Mesendoderm (in vitro differentiated cells): ENCODE data around the gene CPOX.

ENCODE experiments used
- DNase-seq: peaks from one replicate; pipeline ENCODE4 v3.0.0; 2013
- H2AK5ac ChIP-seq: 2 replicates; pipeline ENCODE4 v1.6.1; 2013; ENCODE audit warnings: low read length, inconsistent platforms
- H2BK120ac ChIP-seq: 2 replicates; pipeline ENCODE4 v1.6.1; 2013; ENCODE audit warnings: low read depth, mild to moderate bottlenecking, low read length, moderate library complexity, mixed read lengths
- H2BK15ac ChIP-seq: replicated peaks from 2 replicates; pipeline ENCODE4 v1.6.1; 2013; ENCODE audit warnings: low read depth, mild to moderate bottlenecking, moderate library complexity
- H2BK5ac ChIP-seq: 2 replicates; pipeline ENCODE4 v1.6.1; 2013; ENCODE audit warnings: low read length, inconsistent platforms
- H3K18ac ChIP-seq: 2 replicates; pipeline ENCODE4 v1.6.1; 2013; ENCODE audit warnings: mild to moderate bottlenecking, low read length, mixed read lengths
- H3K23ac ChIP-seq: one replicate; pipeline ENCODE4 v1.6.1; 2013; ENCODE audit warnings: low read length
- H3K27ac ChIP-seq: 2 replicates; pipeline ENCODE4 v1.5.1; 2013; ENCODE audit warnings: low read depth, mild to moderate bottlenecking, inconsistent platforms, low read length, moderate library complexity
- H3K27me3 ChIP-seq: 2 replicates; pipeline ENCODE4 v1.6.1; 2013; ENCODE audit warnings: low read length, control low read depth, mild to moderate bottlenecking, inconsistent platforms; ENCODE audit not compliant: insufficient read depth, poor library complexity
- H3K36me3 ChIP-seq: 2 replicates; pipeline ENCODE4 v1.6.1; 2013; ENCODE audit warnings: low read length, inconsistent platforms; ENCODE audit not compliant: control insufficient read depth, insufficient read depth
- H3K4ac ChIP-seq: one replicate; pipeline ENCODE4 v1.6.1; 2013; ENCODE audit warnings: low read depth, mild to moderate bottlenecking, low read length, moderate library complexity
- H3K4me1 ChIP-seq: 2 replicates; pipeline ENCODE4 v1.6.1; 2013; ENCODE audit warnings: low read depth, low read length, inconsistent platforms; ENCODE audit not compliant: control insufficient read depth
- H3K4me2 ChIP-seq: 2 replicates; pipeline ENCODE4 v1.6.1; 2013; ENCODE audit warnings: low read length
- H3K4me3 ChIP-seq: 2 replicates; pipeline ENCODE4 v1.5.1; 2013; ENCODE audit warnings: mild to moderate bottlenecking, low read length
- H3K56ac ChIP-seq: one replicate; pipeline ENCODE4 v1.6.1; 2013; ENCODE audit warnings: low read length
- H3K79me1 ChIP-seq: 2 replicates; pipeline ENCODE4 v1.6.1; 2013; ENCODE audit warnings: low read length, inconsistent platforms
- H3K79me2 ChIP-seq: 2 replicates; pipeline ENCODE4 v1.6.1; 2013; ENCODE audit warnings: mild to moderate bottlenecking, low read length; ENCODE audit not compliant: control insufficient read depth, insufficient read depth
- H3K9ac ChIP-seq: 2 replicates; pipeline ENCODE4 v1.6.1; 2013; ENCODE audit warnings: low read length, inconsistent platforms
- H4K5ac ChIP-seq: one replicate; pipeline ENCODE4 v1.6.1; 2013; ENCODE audit warnings: low read length
- H4K8ac ChIP-seq: one replicate; pipeline ENCODE4 v1.6.1; 2013; ENCODE audit warnings: low read depth, mild to moderate bottlenecking, control low read depth, low read length, moderate library complexity
- WGBS: extraction: QIAGEN DNeasy Blood & Tissue Kit; methylation state at CpG from one replicate; pipeline ENCODE4 v1.1.7; 2013; ENCODE audit warnings: low lambda C conversion rate, missing lambda C conversion rate; ENCODE audit not compliant: insufficient coverage; ENCODE audit errors: extremely low coverage; 5-methylcytosine and 5-hydroxymethylcytosine counted together

CPOX gene

DNA sequence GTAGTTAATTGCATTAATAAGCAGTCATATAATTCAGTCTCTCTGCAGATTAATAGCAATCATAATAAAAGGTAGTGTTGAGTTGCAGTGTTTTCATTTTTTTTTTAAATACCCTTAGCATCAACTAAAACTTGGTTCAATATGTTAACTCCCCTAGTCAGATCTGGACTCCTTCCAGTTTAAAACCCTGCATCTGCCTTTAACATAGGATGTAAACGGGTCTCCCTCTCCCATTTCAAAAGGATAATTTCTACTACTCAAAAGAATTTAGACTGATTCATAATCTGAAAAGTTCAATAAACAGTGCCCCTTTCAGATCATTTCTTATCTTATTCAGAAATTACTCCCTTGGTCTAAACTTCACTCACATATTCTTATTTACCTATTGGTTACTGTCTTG is 11.4 kb downstream of the CPOX start:
- Histone ChIP-seq H2BK120ac (no peak overlapping the region), H3K4ac (no peak overlapping the region), H3K56ac (no peak overlapping the region), H4K5ac (no peak overlapping the region), H3K27ac (no peak overlapping the region), H3K36me3 (no peaks in the 10 kb centered on the region), H3K23ac (no peak overlapping the region), H2BK5ac (no peak overlapping the region), H2AK5ac (no peak overlapping the region), H3K27me3 (no peaks in the 10 kb centered on the region), H3K79me2 (no peaks in the 10 kb centered on the region), H3K9ac (no peak overlapping the region), H3K18ac (no peak overlapping the region), H3K4me2 (no peak overlapping the region), H3K4me3 (no peak overlapping the region), H2BK15ac (no peak overlapping the region), H4K8ac (no peak overlapping the region), H3K79me1 (peaks cover 3% of the 10 kb centered on the region), H3K4me1 (no peaks in the 10 kb centered on the region)
- no peak for DNase-seq
- WGBS, result no CpG with 5 or more reads among the region's 1 CpG

DNA sequence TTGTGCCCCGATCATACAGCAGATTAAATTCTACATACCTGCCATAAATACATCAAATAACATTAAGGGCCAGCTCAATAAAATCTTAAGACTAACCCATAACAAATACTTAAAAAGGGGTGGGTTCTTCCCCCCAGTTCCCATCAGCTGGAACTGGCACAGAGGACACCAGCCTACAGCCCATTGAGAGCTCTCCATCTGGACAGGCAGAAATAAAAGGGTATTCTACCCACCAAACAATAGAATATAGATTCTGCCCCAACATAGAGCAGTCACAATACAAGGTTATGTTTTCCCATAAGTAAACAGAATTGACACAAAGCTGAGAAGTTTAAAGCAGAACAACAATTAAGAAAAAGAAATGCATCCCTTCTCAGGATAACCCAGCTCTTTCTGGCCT is 11.9 kb downstream of the CPOX start:
- H3K79me2 ChIP-seq, result no peaks in the 10 kb centered on the region
- H3K23ac ChIP-seq, result no peak overlapping the region
- no peaks in the 10 kb centered on the region for H3K27me3 ChIP-seq
- DNase-seq, result no peak
- H3K4me2 ChIP-seq, result no peak overlapping the region
- no peak overlapping the region for H2AK5ac ChIP-seq
- H2BK15ac ChIP-seq, result no peak overlapping the region
- no peak overlapping the region for H3K4ac ChIP-seq
- no peak overlapping the region for H4K8ac ChIP-seq
- H3K4me1 ChIP-seq, result no peaks in the 10 kb centered on the region
- no peak overlapping the region for H3K18ac ChIP-seq
- H3K79me1 ChIP-seq, result peaks cover 3% of the 10 kb centered on the region
- WGBS, result no CpG with 5 or more reads among the region's 1 CpG
- H3K4me3 ChIP-seq, result no peak overlapping the region
- no peaks in the 10 kb centered on the region for H3K36me3 ChIP-seq
- H4K5ac ChIP-seq, result no peak overlapping the region
- no peak overlapping the region for H2BK120ac ChIP-seq
- H3K56ac ChIP-seq, result no peak overlapping the region
- no peak overlapping the region for H3K27ac ChIP-seq
- no peak overlapping the region for H3K9ac ChIP-seq
- H2BK5ac ChIP-seq, result no peak overlapping the region

DNA sequence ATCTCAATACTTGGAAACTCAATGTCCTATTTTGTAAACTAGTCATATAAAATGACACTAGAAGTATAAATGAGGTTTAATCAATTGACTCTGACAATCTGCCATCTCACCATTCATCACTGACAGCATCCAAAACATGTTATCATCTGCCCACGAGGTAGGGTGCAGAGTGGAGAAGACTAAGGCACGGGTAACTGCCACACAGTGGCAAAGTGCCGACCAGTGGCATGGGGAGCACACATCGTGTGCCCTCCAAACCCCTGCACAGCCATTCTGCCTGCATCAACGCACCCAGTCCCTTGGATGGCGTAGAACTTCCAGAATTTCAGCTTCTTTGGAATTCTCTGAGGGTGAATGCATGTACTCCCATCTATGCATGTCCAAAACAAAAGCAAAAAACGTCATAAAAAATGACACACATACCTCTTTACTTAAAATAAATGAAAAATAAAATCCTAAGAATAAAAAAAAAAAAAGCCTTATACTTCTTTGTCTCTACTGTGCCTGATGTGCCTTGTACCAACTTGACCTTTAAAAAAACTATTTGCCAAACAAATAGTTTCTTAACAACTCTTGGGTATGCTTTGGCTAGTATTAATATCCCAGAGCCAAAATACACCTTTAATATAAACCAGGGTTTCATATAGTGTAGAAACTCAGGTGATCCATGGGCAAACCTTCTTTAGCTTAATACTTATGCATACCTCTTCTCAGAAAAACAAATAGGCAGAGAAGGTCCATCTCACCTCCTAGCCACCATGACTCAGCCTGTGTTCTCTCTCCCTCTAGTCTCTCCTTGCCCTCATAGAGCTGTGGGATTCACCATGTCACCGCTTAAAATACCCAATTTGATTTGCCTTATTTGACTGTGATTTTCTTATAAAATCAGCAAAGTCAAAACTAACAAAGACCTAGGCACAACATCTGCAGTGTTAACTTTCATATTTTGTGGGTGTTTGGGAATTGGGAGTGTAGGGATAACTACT is 12.7 kb downstream of the CPOX start:
- H3K4me3 ChIP-seq, result no peak overlapping the region
- H2BK120ac ChIP-seq, result no peak overlapping the region
- no peak overlapping the region for H2AK5ac ChIP-seq
- H3K4me2 ChIP-seq, result no peak overlapping the region
- no CpG with 5 or more reads among the region's 8 CpGs for WGBS
- no peaks in the 10 kb centered on the region for H3K27me3 ChIP-seq
- no peak overlapping the region for H3K56ac ChIP-seq
- H3K18ac ChIP-seq, result no peak overlapping the region
- no peaks in the 10 kb centered on the region for H3K79me2 ChIP-seq
- H3K79me1 ChIP-seq, result peaks cover 3% of the 10 kb centered on the region
- no peak for DNase-seq
- H2BK5ac ChIP-seq, result no peak overlapping the region
- H4K8ac ChIP-seq, result no peak overlapping the region
- H3K23ac ChIP-seq, result no peak overlapping the region
- no peak overlapping the region for H3K4ac ChIP-seq
- H2BK15ac ChIP-seq, result no peak overlapping the region
- H3K27ac ChIP-seq, result no peak overlapping the region
- no peak overlapping the region for H4K5ac ChIP-seq
- H3K9ac ChIP-seq, result no peak overlapping the region
- no peaks in the 10 kb centered on the region for H3K36me3 ChIP-seq
- H3K4me1 ChIP-seq, result no peaks in the 10 kb centered on the region

DNA sequence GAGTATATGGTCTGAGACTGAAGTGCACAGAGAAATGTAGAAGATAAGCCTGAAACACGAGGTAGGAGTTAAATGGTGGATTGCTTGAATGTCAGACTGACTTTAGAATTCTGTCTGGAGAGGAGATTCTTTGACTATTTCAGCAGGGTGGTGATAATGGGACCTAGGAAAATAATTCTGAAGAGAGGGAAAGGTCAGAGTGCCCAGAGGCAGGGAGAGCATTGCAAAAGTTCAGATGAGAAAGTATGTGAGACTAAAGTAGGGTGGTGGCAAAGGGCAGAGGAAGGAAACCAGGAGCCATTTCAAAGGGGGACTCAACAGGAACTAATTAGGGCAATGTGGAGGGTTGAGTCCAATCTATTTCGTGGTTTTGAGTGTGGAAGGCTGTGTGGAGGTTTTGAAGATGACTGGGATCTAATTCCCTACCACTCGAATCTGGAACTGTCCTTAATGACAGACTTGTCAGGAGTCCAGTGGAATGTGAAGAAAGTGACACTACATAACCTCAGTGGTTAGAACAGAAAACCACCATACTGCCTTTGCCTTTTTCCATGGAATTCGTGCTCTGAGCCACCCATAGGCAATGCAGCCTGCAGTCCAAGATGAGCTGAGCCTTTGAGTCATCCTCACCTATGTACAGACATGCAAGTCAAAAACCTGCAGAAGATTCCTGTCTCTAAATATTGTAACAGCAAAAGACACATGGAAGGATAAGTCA is 16.1 kb downstream of the CPOX start:
- Histone ChIP-seq H2BK5ac (no peak overlapping the region), H2BK120ac (no peak overlapping the region), H3K79me1 (peaks cover 2% of the 10 kb centered on the region), H3K9ac (no peak overlapping the region), H3K79me2 (no peaks in the 10 kb centered on the region), H3K4me1 (no peaks in the 10 kb centered on the region), H3K27ac (no peak overlapping the region), H3K4ac (no peak overlapping the region), H3K4me3 (no peak overlapping the region), H2AK5ac (no peak overlapping the region), H3K56ac (no peak overlapping the region), H3K36me3 (no peaks in the 10 kb centered on the region), H2BK15ac (no peak overlapping the region), H3K23ac (no peak overlapping the region), H3K18ac (no peak overlapping the region), H3K4me2 (no peak overlapping the region), H4K5ac (no peak overlapping the region), H4K8ac (no peak overlapping the region), H3K27me3 (no peaks in the 10 kb centered on the region)
- DNase-seq, result no peak
- no CpG with 5 or more reads among the region's 4 CpGs for WGBS

DNA sequence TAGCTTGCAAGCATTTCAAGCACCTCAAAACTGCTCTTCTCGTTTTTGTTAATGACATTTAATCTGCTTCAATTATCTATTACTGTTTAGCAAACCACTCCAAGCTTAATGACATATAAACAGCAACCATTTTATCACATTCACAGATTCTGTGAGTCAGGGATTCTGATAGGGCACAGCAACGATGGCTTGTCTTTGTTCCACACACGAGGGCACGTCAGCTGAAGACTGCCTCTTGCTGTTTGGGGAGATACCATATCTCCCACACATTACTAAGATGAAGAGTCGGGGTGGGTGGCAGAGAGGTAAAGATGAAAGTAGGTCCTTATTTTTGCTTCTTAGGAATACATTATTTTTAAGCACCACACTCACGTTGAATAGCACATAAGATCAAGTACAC is 19.3 kb downstream of the CPOX start:
- Histone ChIP-seq H3K79me1 (no peaks in the 10 kb centered on the region), H3K36me3 (no peaks in the 10 kb centered on the region), H3K79me2 (no peaks in the 10 kb centered on the region), H3K4me3 (no peak overlapping the region), H2BK120ac (no peak overlapping the region), H3K23ac (no peak overlapping the region), H3K27ac (no peak overlapping the region), H2BK5ac (no peak overlapping the region), H4K8ac (no peak overlapping the region), H3K4ac (no peak overlapping the region), H4K5ac (no peak overlapping the region), H3K18ac (no peak overlapping the region), H3K9ac (no peak overlapping the region), H2AK5ac (no peak overlapping the region), H3K56ac (no peak overlapping the region), H2BK15ac (no peak overlapping the region), H3K4me2 (no peak overlapping the region), H3K4me1 (no peaks in the 10 kb centered on the region), H3K27me3 (no peaks in the 10 kb centered on the region)
- DNase-seq, result peak; percentile 23
- WGBS, result no CpG with 5 or more reads among the region's 6 CpGs
